ENCODE data around the gene EPRS1.
A peak's percentile ranks its signal among the peaks of the same experiment; 100 is the strongest.
"Not testable (repeated sequence)": the region's sequence is repeated elsewhere in the genome, so short reads cannot be mapped to it uniquely, and the experiment has no call there.

EPRS1 gene

DNA sequence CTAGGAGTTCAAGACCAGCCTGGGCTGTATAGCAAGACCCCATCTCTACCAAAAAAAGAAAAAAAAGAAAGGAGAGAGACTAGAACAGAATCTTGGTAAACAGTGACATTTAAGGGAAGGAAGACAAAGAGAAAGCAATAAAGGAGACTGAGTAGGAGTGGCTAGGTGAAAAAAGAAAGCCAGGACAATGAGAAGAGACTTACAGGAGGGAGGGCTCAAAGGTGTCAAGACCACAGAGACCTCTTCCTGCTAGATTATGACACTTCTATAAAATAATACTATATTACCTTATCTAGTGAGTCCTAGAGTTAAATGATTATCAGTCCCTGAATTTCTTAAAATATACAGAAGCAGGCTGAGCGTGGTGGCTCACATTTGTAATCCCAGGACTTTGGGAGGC is 10.1 kb upstream of the EPRS1 start:
- Histone ChIP-seq H3K9me3 (ENCODE audit: control insufficient read depth, insufficient read depth, low read length) (no peaks in the 10 kb centered on the region), H3K9ac (ENCODE audit: low read depth, low read length) (no peak overlapping the region), H3K4me1 (ENCODE audit: insufficient read depth, low read length) (peaks cover 5% of the 10 kb centered on the region; the same call in 1 of the 2 replicates), H3K36me3 (ENCODE audit: insufficient read depth, low read length) (no peaks in the 10 kb centered on the region)

DNA sequence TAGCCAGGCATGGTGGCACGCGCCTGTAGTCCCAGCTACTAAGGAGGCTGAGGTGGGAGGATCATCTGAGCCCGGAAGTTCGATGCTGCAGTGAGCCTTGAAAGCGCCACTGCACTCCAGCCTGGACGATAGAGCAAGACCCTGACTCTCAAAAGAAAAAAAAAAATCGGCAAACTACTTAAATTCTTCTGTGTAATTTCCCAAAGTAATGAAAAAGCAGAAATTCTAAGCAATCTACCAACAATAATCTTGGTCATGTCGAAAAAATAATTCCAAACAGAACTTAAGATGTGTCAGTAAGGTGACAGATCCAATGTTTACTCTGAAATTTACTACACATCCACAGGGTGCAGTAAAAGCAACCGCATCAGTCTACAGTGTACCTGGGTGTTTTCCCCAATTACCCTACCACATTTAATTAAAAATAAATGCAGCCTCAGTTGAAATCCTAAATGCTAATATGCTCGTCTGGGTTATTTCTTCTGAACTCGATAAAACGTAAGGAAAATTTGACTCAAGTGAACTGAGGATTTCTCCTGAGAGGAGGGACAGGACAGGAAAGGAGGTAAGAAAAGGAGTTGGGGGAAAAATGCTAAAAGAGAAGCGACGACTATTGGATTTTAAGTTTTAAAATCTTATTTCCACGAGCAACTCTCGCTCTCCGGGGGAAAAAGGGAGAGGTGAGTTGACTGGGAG is 801 bp downstream of the EPRS1 start:
- no peaks in the 10 kb centered on the region for H3K9me3 ChIP-seq (ENCODE audit: control insufficient read depth, insufficient read depth, low read length)
- H3K36me3 ChIP-seq (ENCODE audit: insufficient read depth, low read length), result peaks cover 7% of the 10 kb centered on the region; the same call in 1 of the 2 replicates
- H3K4me1 ChIP-seq (ENCODE audit: insufficient read depth, low read length), result no peaks in the 10 kb centered on the region; the same call in none of the 2 replicates
- peak overlapping the region; percentile 86 for H3K9ac ChIP-seq (ENCODE audit: low read depth, low read length)

- H3K36me3 ChIP-seq (ENCODE audit: insufficient read depth, low read length), result peaks cover 9% of the 10 kb centered on the region; the same call in 1 of the 2 replicates
- H3K4me1 ChIP-seq (ENCODE audit: insufficient read depth, low read length), result no peaks in the 10 kb centered on the region; the same call in none of the 2 replicates
- H3K9me3 ChIP-seq (ENCODE audit: control insufficient read depth, insufficient read depth, low read length), result no peaks in the 10 kb centered on the region
- H3K9ac ChIP-seq (ENCODE audit: low read depth, low read length), result peak overlapping the region; percentile 86
These were observed 1.5 kb downstream of the EPRS1 start for GRCh38 chr1:220044678-220045355.

- Histone ChIP-seq H3K9me3 (ENCODE audit: control insufficient read depth, insufficient read depth, low read length) (no peaks in the 10 kb centered on the region), H3K4me1 (ENCODE audit: insufficient read depth, low read length) (no peaks in the 10 kb centered on the region; the same call in none of the 2 replicates), H3K9ac (ENCODE audit: low read depth, low read length) (no peak overlapping the region), H3K36me3 (ENCODE audit: insufficient read depth, low read length) (peaks cover 11% of the 10 kb centered on the region)
These were observed 2.7 kb downstream of the EPRS1 start for GRCh38 chr1:220043646-220044045.

- peaks cover 15% of the 10 kb centered on the region for H3K36me3 ChIP-seq (ENCODE audit: insufficient read depth, low read length)
- H3K9ac ChIP-seq (ENCODE audit: low read depth, low read length), result no peak overlapping the region
- H3K9me3 ChIP-seq (ENCODE audit: control insufficient read depth, insufficient read depth, low read length), result no peaks in the 10 kb centered on the region
- no peaks in the 10 kb centered on the region; the same call in none of the 2 replicates for H3K4me1 ChIP-seq (ENCODE audit: insufficient read depth, low read length)
These were observed 6.2 kb downstream of the EPRS1 start for GRCh38 chr1:220040028-220040596.

GRCh38 chr1:220038640-220039039 is 7.7 kb downstream of the EPRS1 start:
- no peak overlapping the region for H3K9ac ChIP-seq (ENCODE audit: low read depth, low read length)
- no peaks in the 10 kb centered on the region; the same call in 1 of the 2 replicates for H3K4me1 ChIP-seq (ENCODE audit: insufficient read depth, low read length)
- no peaks in the 10 kb centered on the region for H3K9me3 ChIP-seq (ENCODE audit: control insufficient read depth, insufficient read depth, low read length)
- peaks cover 10% of the 10 kb centered on the region for H3K36me3 ChIP-seq (ENCODE audit: insufficient read depth, low read length)

DNA sequence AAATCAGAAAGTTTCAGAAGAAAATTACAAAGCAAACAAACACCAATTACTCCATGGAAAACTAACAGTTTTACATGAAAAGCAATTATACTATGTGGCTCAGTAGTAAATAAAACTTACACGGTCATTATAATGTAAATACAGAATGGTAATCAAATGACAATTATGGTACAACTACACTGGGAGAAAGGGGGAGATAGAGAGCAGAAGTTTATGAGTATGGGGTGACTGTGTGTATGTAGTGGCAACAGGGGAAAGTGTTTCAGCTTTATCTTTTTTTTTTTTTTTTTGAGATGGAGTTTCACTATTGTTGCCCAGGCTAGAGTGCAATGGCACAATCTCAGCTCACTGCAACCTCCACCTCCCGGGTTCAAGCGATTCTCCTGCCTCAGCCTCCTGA is 8.5 kb downstream of the EPRS1 start:
- H3K36me3 ChIP-seq (ENCODE audit: insufficient read depth, low read length); H3K4me1 ChIP-seq (ENCODE audit: insufficient read depth, low read length); H3K9ac ChIP-seq (ENCODE audit: low read depth, low read length); H3K9me3 ChIP-seq (ENCODE audit: control insufficient read depth, insufficient read depth, low read length): not testable (repeated sequence)

GRCh38 chr1:220032911-220033310 is 13.4 kb downstream of the EPRS1 start:
- Histone ChIP-seq H3K36me3 (ENCODE audit: insufficient read depth, low read length) (peaks cover 8% of the 10 kb centered on the region), H3K9ac (ENCODE audit: low read depth, low read length) (no peak overlapping the region), H3K4me1 (ENCODE audit: insufficient read depth, low read length) (no peaks in the 10 kb centered on the region), H3K9me3 (ENCODE audit: control insufficient read depth, insufficient read depth, low read length) (no peaks in the 10 kb centered on the region)

- Histone ChIP-seq H3K9ac (ENCODE audit: low read depth, low read length) (no peak overlapping the region), H3K36me3 (ENCODE audit: insufficient read depth, low read length) (peaks cover 8% of the 10 kb centered on the region), H3K9me3 (ENCODE audit: control insufficient read depth, insufficient read depth, low read length) (no peaks in the 10 kb centered on the region), H3K4me1 (ENCODE audit: insufficient read depth, low read length) (no peaks in the 10 kb centered on the region)
These were observed 15.0 kb downstream of the EPRS1 start for GRCh38 chr1:220031287-220031686.

DNA sequence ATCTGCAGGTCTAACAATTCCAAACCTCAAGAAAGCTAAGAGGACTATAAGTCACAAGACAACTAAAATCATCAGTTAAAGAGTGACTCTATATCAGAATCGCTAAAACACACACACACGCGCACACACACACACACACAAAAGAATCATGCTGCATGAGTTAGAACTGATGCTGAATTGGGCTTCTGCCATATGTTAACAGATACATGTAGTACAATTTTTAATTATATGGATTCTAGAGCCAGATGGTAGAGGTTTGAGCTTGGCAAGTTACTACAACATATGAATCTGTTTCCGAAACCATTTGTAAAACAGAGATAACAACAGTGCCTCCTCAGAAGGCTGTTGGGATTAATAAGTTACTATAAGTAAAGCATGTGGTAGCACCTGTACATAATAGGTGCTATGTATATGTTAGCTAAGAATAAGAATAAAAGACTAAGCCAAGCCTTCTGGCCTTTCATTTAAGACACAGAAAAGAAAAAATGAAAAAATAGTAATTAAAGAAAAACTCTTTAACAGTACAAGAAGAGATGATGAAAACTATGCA is 17.9 kb downstream of the EPRS1 start:
- H3K36me3 ChIP-seq (ENCODE audit: insufficient read depth, low read length), result peaks cover 8% of the 10 kb centered on the region
- H3K4me1 ChIP-seq (ENCODE audit: insufficient read depth, low read length), result no peaks in the 10 kb centered on the region
- H3K9me3 ChIP-seq (ENCODE audit: control insufficient read depth, insufficient read depth, low read length), result no peaks in the 10 kb centered on the region
- H3K9ac ChIP-seq (ENCODE audit: low read depth, low read length), result no peak overlapping the region

DNA sequence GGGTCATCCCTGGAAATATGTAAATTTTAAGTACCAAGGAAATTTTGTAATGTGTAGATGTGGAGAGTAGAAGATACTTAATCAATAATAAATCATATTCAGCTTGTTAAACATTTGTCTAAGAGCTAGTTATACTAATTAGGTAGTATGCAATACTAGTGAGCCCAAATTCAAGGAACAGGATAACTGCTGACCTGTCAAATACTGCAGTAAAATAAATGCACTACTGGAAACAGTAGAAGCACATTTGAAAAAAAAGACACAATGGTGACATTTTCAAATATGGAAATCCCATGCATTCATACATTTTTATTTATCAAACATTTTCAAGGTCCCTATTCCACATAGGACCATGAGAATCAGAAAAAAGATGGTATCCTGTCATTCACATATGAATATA is 27.2 kb downstream of the EPRS1 start:
- H3K9me3 ChIP-seq (ENCODE audit: control insufficient read depth, insufficient read depth, low read length), result no peaks in the 10 kb centered on the region
- H3K9ac ChIP-seq (ENCODE audit: low read depth, low read length), result no peak overlapping the region
- peaks cover 19% of the 10 kb centered on the region for H3K36me3 ChIP-seq (ENCODE audit: insufficient read depth, low read length)
- no peaks in the 10 kb centered on the region for H3K4me1 ChIP-seq (ENCODE audit: insufficient read depth, low read length)

- Histone ChIP-seq H3K36me3 (ENCODE audit: insufficient read depth, low read length) (peaks cover 3% of the 10 kb centered on the region), H3K4me1 (ENCODE audit: insufficient read depth, low read length) (no peaks in the 10 kb centered on the region), H3K9ac (ENCODE audit: low read depth, low read length) (no peak overlapping the region), H3K9me3 (ENCODE audit: control insufficient read depth, insufficient read depth, low read length) (no peaks in the 10 kb centered on the region)
These were observed 32.8 kb downstream of the EPRS1 start for GRCh38 chr1:220013497-220013896.

DNA sequence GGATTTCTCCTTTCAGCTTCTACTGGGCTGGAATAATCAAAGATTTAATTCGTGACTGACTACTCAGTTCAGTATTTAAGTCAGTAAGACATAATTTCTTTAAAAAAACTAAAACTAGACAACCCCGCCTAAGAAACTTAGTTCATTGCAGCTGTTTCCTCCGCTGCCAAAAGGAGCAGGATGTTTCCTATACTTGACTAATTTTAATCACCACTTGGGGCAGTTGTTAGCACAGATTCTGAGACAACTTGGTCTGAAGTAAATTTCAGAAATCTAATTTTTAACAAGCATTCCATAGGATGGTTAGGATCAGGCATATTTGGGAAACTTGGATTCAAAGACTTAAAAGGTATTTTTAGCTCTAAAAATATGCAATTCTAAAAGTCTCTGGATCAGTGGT is 34.0 kb downstream of the EPRS1 start:
- no peaks in the 10 kb centered on the region for H3K9me3 ChIP-seq (ENCODE audit: control insufficient read depth, insufficient read depth, low read length)
- no peaks in the 10 kb centered on the region for H3K4me1 ChIP-seq (ENCODE audit: insufficient read depth, low read length)
- H3K9ac ChIP-seq (ENCODE audit: low read depth, low read length), result no peak overlapping the region
- peaks cover 3% of the 10 kb centered on the region for H3K36me3 ChIP-seq (ENCODE audit: insufficient read depth, low read length)

GRCh38 chr1:220011620-220012019 is 34.7 kb downstream of the EPRS1 start:
- Histone ChIP-seq H3K9me3 (ENCODE audit: control insufficient read depth, insufficient read depth, low read length) (no peaks in the 10 kb centered on the region), H3K36me3 (ENCODE audit: insufficient read depth, low read length) (peaks cover 3% of the 10 kb centered on the region), H3K4me1 (ENCODE audit: insufficient read depth, low read length) (no peaks in the 10 kb centered on the region), H3K9ac (ENCODE audit: low read depth, low read length) (no peak overlapping the region)
